ENCODE results near the gene ST3GAL2.
A peak's percentile ranks its signal among the peaks of the same experiment; 100 is the strongest.

Gene ST3GAL2

DNA sequence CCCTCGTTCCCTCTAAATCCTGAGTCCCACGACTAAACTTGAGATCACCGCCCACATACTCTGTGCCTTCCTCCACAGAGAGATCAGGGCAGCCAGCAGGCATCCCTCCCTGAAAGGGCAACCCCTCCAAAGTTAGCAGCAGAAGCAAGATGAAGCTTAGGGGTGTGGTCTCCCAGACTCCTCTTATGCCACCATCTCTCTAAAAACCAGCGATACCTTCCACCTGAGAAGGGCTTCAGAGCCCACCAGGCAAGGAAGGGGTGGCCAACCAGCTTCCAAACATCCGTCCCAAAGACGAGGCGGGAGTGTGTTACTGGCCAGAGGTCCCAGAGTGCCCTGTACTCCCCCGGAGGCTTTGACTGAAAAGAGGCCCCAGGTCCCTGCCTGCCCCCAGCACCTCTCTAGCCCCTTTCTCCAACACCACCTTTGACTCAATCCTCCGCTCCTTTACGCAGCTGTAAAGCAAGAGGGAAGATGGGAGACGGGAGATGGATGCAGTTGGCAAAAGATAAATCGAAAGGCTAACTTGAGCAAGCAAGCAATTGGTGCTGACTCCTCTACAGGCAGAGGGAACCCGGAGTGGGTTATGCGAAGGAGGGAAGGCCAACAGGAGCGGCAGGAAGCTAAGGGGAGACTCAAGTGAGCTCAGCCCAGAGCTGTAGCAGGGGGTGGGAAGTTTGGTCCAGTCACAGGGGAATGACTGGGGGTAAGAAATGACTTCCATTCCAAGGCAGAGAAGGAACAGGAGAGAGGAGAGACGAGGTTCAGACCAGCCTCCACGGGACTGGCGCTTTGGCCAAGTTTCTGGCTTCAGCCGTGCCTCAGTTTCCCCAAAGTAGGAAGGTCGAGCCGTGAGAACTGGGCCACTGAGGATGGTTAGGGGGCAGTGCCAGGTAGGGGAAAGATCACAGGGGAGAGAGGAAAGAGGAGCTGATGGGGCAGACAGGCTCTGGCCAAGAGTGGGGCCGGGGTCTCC, 1.0 kb downstream of the ST3GAL2 start:
- DNase-seq: no peak

GRCh38 chr16:70437017-70437581, 1.8 kb downstream of the ST3GAL2 start:
- no peak for DNase-seq

- DNase-seq: no peak
Measured at GRCh38 chr16:70434484-70435260, 4.2 kb downstream of the ST3GAL2 start.

DNA sequence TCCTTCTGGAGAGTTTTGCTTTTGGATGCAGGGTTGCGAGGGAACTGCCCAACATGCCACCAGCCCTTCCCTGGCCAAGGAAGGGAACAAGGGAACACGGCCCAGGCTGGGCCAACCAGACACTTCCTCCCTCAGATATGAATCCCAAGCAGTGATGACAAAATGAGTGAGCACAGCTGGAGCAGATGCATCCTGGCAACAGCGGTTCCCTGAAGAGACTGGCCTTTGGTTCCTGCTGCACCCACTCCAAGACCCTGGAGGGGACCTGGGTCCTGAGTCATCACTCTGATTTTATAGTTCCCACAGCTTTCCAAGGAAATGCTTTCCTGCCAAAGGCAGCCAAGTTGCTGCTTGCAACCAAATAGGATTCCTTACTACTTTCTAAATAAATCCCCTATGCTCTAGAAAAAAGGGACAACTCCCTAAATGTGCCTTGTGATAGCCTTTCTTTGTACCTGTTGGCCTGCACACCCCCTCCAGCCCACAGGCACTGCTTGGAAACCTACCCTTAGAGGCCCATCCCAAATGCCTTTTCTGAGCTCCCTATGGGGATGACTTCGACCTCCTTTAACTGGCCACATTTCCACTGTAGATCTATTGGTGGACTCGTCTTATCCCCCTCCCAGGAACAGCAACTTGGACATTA, 5.3 kb downstream of the ST3GAL2 start:
- DNase-seq: no peak

DNA sequence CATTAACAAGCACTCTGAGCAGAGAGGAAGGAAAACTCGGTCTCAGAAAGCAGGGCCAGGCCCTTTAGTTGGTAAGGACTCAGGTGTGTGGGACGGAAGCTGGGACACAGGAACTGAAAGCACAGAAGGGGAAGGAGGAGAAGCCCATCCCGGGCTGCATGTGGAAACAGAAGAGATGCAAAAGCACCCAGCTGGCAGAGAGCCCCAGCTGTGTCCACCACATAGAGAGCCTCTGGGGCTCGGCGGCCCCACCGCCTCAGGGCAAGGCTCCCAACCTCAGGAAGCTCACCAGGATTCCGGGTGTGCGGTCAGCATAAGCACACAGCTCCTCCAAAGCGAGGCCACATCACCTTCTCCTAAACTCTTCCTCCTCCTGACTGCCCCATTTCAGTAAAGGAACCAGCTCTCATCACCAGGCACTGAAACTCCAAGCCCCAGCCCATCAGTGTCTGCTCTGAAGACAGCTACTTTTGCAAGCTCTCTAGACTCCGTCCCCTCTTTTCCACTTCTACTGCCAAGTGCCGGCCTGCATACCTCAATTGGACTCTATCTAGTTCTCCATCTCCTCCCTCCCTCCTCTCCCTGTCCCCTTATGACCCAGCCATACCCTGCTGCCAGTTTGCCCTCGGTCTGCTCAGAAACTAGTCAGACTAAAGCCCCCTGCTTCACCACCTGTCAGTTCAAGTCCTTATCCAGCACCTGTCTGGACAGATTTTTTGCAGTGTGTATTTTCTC, 6.0 kb downstream of the ST3GAL2 start:
- DNase-seq: no peak

GRCh38 chr16:70432356-70432722, 6.6 kb downstream of the ST3GAL2 start:
- no peak for DNase-seq

DNA sequence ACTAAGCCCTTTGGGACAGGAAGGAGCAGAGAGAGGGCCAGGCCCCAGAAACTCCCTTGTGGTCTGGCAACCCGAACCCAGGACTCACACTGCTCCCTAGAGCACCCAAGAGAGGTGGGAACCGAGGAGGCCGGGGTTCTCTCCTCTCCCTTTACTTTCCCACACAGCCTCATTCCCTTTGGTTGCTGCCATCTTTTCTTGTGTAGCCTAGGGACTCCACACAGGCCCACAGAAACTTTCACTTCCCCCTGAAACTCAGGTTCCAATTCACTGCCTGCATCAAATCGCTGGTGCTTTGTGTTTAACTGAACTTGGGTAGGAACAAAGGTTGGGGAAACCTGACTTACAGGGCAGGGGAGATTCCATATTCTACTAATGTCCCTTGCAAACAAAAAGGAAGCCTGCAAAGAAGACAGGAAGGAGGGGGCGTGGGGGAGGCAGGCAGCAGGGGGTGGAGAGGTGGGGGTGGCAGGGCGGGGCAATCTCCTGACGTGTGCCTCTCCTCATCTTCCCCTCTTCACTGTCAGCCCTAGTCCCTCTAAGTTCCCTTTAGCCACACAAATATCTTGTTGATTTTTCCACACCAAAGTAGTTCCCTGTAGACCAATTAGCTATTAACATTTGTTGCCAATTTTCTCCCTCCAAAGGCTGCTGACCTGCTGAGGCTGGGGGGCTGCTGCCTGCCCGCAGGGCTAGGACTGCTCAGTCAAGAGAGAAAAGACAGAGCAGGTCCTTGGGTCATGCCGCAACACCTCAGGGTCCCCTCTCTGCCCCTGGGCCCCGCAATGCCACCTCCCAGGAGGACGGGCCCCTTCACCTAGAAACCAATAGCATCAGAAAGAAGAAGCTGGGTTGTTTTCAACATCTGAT, 8.0 kb downstream of the ST3GAL2 start:
- DNase-seq: no peak

GRCh38 chr16:70429888-70430666, 8.8 kb downstream of the ST3GAL2 start:
- no peak for DNase-seq

GRCh38 chr16:70428178-70428998, 10.5 kb downstream of the ST3GAL2 start:
- DNase-seq: peak; percentile 94 to 96

- DNase-seq: no peak
Measured at GRCh38 chr16:70427786-70428177, 11.1 kb downstream of the ST3GAL2 start.

DNA sequence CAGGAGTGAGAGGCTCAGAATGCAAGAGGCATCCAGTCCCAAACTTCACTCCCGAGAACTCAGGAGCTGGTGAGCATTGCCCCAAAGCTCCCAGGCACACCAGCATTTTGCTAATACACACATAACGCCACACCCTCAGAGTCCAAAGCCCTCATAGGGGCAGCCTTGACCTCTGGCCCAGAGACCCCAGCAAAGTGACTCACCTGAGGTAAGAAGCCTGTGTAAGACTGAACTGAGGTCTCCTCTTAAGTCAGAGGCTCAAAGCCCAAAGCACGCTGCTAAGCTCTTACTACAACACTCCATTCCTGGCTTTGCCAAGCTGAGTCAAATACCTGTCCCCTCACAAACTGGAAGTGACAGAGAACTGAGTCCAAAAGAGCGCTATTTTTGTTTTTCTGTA, 16.4 kb downstream of the ST3GAL2 start:
- no peak for DNase-seq

DNA sequence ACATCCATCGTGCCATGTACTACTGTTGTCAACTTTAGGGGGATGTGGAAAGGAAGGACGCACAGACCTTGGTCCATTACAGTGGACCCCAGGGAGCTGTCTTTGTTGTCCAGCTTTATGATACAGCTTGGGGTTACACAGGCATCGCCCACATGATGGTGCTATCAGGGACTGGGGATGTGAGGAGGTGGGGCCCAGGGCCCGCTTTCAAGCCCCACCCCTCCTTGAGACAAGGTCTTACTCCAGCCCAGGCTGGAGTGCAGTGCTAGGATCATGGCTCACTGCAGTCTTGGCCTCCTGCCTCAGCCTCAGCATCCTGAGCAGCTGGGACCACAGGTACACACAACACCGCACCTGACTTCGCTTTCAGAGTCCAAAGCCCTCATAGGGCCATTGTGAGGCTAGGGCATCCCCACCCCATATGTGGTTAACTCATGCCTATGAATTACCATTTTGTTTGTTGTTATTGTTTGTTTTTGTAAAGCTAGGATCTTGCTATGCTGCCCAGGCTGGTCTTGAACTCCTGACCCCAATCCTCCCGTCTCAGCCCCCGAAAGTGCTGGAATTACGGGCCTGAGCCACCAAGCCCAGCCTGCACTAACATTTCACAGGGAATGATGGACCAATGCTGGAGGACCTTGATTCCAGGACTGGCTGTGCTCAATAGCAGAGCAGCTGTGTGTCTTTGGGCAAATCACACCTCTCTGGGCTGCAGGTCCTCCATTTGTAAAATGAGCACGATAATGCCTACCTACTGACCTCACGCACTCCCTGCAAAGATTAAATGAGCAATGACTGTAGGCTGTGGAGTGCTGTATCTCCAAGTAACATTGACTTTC, 17.2 kb downstream of the ST3GAL2 start:
- no peak for DNase-seq

- no peak for DNase-seq
Measured at GRCh38 chr16:70421014-70421413, 17.9 kb downstream of the ST3GAL2 start.

- no peak for DNase-seq
Measured at GRCh38 chr16:70419384-70420327, 19.2 kb downstream of the ST3GAL2 start.

DNA sequence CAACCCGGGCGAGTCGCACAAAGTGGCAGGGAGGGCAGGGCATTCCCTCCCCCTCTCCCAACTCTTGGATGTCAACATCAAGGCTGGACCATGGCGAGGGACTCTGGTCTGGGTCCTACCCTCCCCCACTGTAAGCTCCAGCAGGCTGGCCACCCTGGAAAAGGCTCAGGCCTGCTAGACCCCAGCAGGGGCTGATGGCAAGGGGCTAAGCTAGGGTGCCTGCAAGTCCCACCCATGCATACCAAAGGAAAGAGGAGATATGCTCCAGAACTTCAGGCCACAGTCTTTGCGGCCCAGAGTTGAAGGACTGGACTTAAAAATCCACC, 19.9 kb downstream of the ST3GAL2 start:
- DNase-seq: no peak

GRCh38 chr16:70418274-70418992, 20.5 kb downstream of the ST3GAL2 start:
- no peak for DNase-seq

DNA sequence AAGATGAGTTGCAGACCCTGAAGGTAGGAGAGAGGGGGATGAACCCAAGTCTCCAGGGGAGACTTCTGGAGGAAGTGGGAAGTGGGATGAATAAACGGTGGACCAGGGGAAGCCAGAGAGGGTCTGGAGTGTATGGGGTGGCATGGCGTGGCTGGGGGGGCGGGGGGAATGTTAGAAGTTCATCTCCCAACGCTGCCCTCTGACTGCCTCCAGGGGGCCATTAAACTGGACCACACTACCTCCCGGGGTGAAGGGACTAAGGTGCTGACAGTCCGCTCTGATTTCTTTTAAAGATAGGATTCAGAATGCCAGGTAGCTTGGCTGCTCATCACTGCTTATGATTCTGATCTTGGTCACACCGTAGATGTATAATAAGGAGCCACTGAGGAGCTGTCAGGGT, 21.2 kb downstream of the ST3GAL2 start:
- no peak for DNase-seq

Measured in SW 1271 (cell line).